NCI-H2029 (cell line): ENCODE data around the gene APP.

ENCODE experiments used
- DNase-seq: peaks from one replicate; lab custom pipeline; 2025; lab: John Stamatoyannopoulos, UW

APP gene

GRCh38 chr21:25977068-25977611 lies 193.4 kb downstream of the APP start:
- DNase-seq, result no peak

- DNase-seq, result no peak
Observed at GRCh38 chr21:25974964-25975363, 195.6 kb downstream of the APP start.

- DNase-seq, result peak; percentile 78
Observed at GRCh38 chr21:25970254-25970930, 200.2 kb downstream of the APP start.

- no peak for DNase-seq
Observed at GRCh38 chr21:25967901-25968438, 202.6 kb downstream of the APP start.

GRCh38 chr21:25967181-25967900 lies 203.2 kb downstream of the APP start:
- DNase-seq, result no peak

GRCh38 chr21:25965951-25966707 lies 204.4 kb downstream of the APP start:
- DNase-seq, result no peak

- no peak for DNase-seq
Observed at GRCh38 chr21:25964926-25965325, 205.6 kb downstream of the APP start.

GRCh38 chr21:25964015-25964414 lies 206.6 kb downstream of the APP start:
- DNase-seq, result no peak

- DNase-seq, result peak; percentile 10
Observed at GRCh38 chr21:25963181-25963580, 207.4 kb downstream of the APP start.

- DNase-seq, result no peak
Observed at GRCh38 chr21:25961042-25961441, 209.5 kb downstream of the APP start.

GRCh38 chr21:25960402-25960801 lies 210.2 kb downstream of the APP start:
- no peak for DNase-seq

GRCh38 chr21:25959799-25960198 lies 210.8 kb downstream of the APP start:
- no peak for DNase-seq

GRCh38 chr21:25956993-25957714 lies 213.4 kb downstream of the APP start:
- no peak for DNase-seq

GRCh38 chr21:25955646-25956045 lies 214.9 kb downstream of the APP start:
- DNase-seq, result no peak

- DNase-seq, result no peak
Observed at GRCh38 chr21:25953659-25954058, 216.9 kb downstream of the APP start.

GRCh38 chr21:25953196-25953595 lies 217.4 kb downstream of the APP start:
- DNase-seq, result no peak

- DNase-seq, result no peak
Observed at GRCh38 chr21:25952306-25952705, 218.3 kb downstream of the APP start.

GRCh38 chr21:25949701-25950100 lies 220.9 kb downstream of the APP start:
- no peak for DNase-seq

- DNase-seq, result no peak
Observed at GRCh38 chr21:25944672-25945213, 225.8 kb downstream of the APP start.

GRCh38 chr21:25944082-25944481 lies 226.5 kb downstream of the APP start:
- no peak for DNase-seq

- no peak for DNase-seq
Observed at GRCh38 chr21:25942135-25942534, 228.4 kb downstream of the APP start.

- no peak for DNase-seq
Observed at GRCh38 chr21:25939396-25939761, 231.2 kb downstream of the APP start.
